GM12878 (cell line): ENCODE measurements around the gene BCAR3. TPM values are rescaled to one million over a fixed set of nuclear protein-coding genes. Genes with fewer than 3 reads are reported as not detected.

ENCODE experiments used
- ATAC-seq: fragments of 200-7000 bp; cut with Tn5 transposase; 3 replicates; pipeline ENCODE4 v1.9.1; 2020; ENCODE audit warnings: mild to moderate bottlenecking, moderate library complexity
- BruUV-seq: library from RNA; stranded (reverse); fragments of 400-500 nt; replicated peaks from 2 replicates; lab custom pipeline; 2021; lab: Mats Ljungman, UMichigan
- CTCF ChIA-PET: fragments of 300-600 bp; sonication (Branson Sonifier 250); formaldehyde crosslinking; extraction: SDS; loops from one replicate; lab custom pipeline; 2021; ENCODE audit warnings: inconsistent platforms; lab: Yijun Ruan, JAX
- POLR2A ChIA-PET: fragments of 350-600 bp; formaldehyde crosslinking; extraction: SDS; loops from one replicate; lab custom pipeline; 2021; ENCODE audit warnings: inconsistent platforms; lab: Charles Lee
- RAD21 ChIA-PET: fragments of 300-600 bp; sonication (Branson Sonifier 250); formaldehyde crosslinking; loops from one replicate; lab custom pipeline; 2023; ENCODE audit warnings: antibody characterized with exemption; ENCODE audit not compliant: unreplicated experiment; lab: Charles Lee
- SMC1A ChIA-PET: fragments of 300-600 bp; sonication (Branson Sonifier 250); formaldehyde crosslinking; loops from one replicate; lab custom pipeline; 2023; ENCODE audit not compliant: unreplicated experiment, uncharacterized antibody; lab: Charles Lee
- DNase-seq: peaks from one replicate; pipeline ENCODE4 v3.0.0-alpha.2; 2011; ENCODE audit warnings: low read depth, low spot score
- FAIRE-seq: peaks from 3 replicates; lab custom pipeline; 2011; peaks lifted over from hg19 to GRCh38; lab: Jason Lieb, UNC
- H2AFZ ChIP-seq: 2 replicates; pipeline ENCODE4 v1.6.0; 2011; ENCODE audit warnings: low read depth, low read length, control low read depth; ENCODE audit not compliant: control insufficient read depth
- H3K27ac ChIP-seq: 2 replicates; pipeline ENCODE4 v1.5.1; 2011; ENCODE audit warnings: control low read depth; ENCODE audit not compliant: control insufficient read depth, insufficient read depth
- H3K27me3 ChIP-seq, 2 experiments: replicated peaks in 1 of 2; 2 replicates each; pipeline versions ENCODE4 v1.6.0 to v1.6.1; 2011; ENCODE audit warnings: low read length in 1 of 2; ENCODE audit not compliant: control insufficient read depth in 2 of 2, insufficient read depth in 2 of 2
- H3K36me3 ChIP-seq, 2 experiments: 2 replicates each; pipeline ENCODE4 v1.5.1; 2011; ENCODE audit warnings: low read length in 1 of 2; ENCODE audit not compliant: control insufficient read depth in 2 of 2, insufficient read depth in 2 of 2
- H3K4me1 ChIP-seq: 2 replicates; pipeline ENCODE4 v1.6.1; 2011; ENCODE audit warnings: mild to moderate bottlenecking, low read length, moderate library complexity, mixed read lengths; ENCODE audit not compliant: control insufficient read depth, insufficient read depth
- H3K4me2 ChIP-seq: 2 replicates; pipeline ENCODE4 v1.6.0; 2011; ENCODE audit warnings: control low read depth; ENCODE audit not compliant: control insufficient read depth, insufficient read depth
- H3K4me3 ChIP-seq: fragments of 200-600 bp; sonication (generic); 2 replicates; pipeline ENCODE4 v1.5.1; 2016
- H3K79me2 ChIP-seq: 2 replicates; pipeline ENCODE4 v1.6.0; 2011; ENCODE audit warnings: low read length; ENCODE audit not compliant: control insufficient read depth, insufficient read depth
- H3K9ac ChIP-seq: 2 replicates; pipeline ENCODE4 v1.8.0; 2011; ENCODE audit warnings: low read length, control low read depth, mixed read lengths; ENCODE audit not compliant: control insufficient read depth, insufficient read depth
- H3K9me3 ChIP-seq: replicated peaks from 3 replicates; pipeline ENCODE4 v1.5.1; 2011; ENCODE audit warnings: mild to moderate bottlenecking, low read length; ENCODE audit not compliant: control insufficient read depth, insufficient read depth
- H4K20me1 ChIP-seq: 2 replicates; pipeline ENCODE4 v1.6.0; 2011; ENCODE audit not compliant: control insufficient read depth, insufficient read depth
- ATF2 ChIP-seq: IDR thresholded peaks from 2 replicates; pipeline ENCODE4 v1.6.1; 2012; ENCODE audit warnings: low read length, inconsistent platforms
- BACH1 ChIP-seq: fragments of 450-650 bp; IDR thresholded peaks from 2 replicates; pipeline ENCODE4 v1.6.1; 2017; ENCODE audit warnings: mild to moderate bottlenecking, borderline replicate concordance
- EP300 ChIP-seq, 2 experiments: fragments of 150-350 bp in 1 of 2; IDR thresholded peaks; 2 replicates each; pipeline ENCODE4 v1.6.1; 2011 to 2012; ENCODE audit warnings: low read depth in 2 of 2, low read length in 2 of 2, borderline replicate concordance in 1 of 2, improper control_type of control experiment in 1 of 2, inconsistent platforms in 1 of 2; ENCODE audit not compliant: control insufficient read depth in 1 of 2
- ESRRA ChIP-seq: IDR thresholded peaks from 2 replicates; pipeline ENCODE4 v1.6.1; 2012; ENCODE audit warnings: mild to moderate bottlenecking, low read length, improper control_type of control experiment
- ETV6 ChIP-seq, 2 experiments: fragments of 450-650 bp in 1 of 2; IDR thresholded peaks in 1 of 2; conservative IDR thresholded peaks in 1 of 2; 2 replicates each; pipeline ENCODE4 v1.6.1; 2014; ENCODE audit warnings: antibody characterized with exemption in 1 of 2, borderline replicate concordance in 1 of 2, low read depth in 1 of 2, mild to moderate bottlenecking in 1 of 2, moderate library complexity in 1 of 2
- FOXM1 ChIP-seq: IDR thresholded peaks from 2 replicates; pipeline ENCODE4 v1.6.1; 2012; ENCODE audit warnings: low read depth, mild to moderate bottlenecking, inconsistent platforms, low read length, moderate library complexity
- HCFC1 ChIP-seq: fragments of 150-350 bp; IDR thresholded peaks from 2 replicates; pipeline ENCODE4 v1.6.1; 2014; ENCODE audit warnings: low read length
- HDAC6 ChIP-seq: fragments of 200-600 bp; sonication (generic); IDR thresholded peaks from one replicate; pipeline ENCODE4 v1.8.0; 2017; ENCODE audit warnings: antibody characterized with exemption; ENCODE audit not compliant: unreplicated experiment
- JUNB ChIP-seq: IDR thresholded peaks from 2 replicates; pipeline ENCODE4 v1.6.1; 2016; ENCODE audit warnings: antibody characterized with exemption, mild to moderate bottlenecking
- MEF2A ChIP-seq: IDR thresholded peaks from 2 replicates; pipeline ENCODE4 v1.6.1; 2011; ENCODE audit warnings: low read depth, mild to moderate bottlenecking, low read length, moderate library complexity; ENCODE audit not compliant: insufficient read depth
- NBN ChIP-seq: fragments of 450-650 bp; IDR thresholded peaks from 2 replicates; pipeline ENCODE4 v1.6.1; 2016
- RUNX3 ChIP-seq: IDR thresholded peaks from 2 replicates; pipeline ENCODE4 v1.6.1; 2012; ENCODE audit warnings: low read length, inconsistent platforms
- SMAD1 ChIP-seq: fragments of 450-650 bp; IDR thresholded peaks from 2 replicates; pipeline ENCODE4 v1.6.1; 2018; ENCODE audit warnings: mild to moderate bottlenecking, low read depth; ENCODE audit not compliant: partially characterized antibody
- SPI1 ChIP-seq: IDR thresholded peaks from 2 replicates; pipeline ENCODE4 v1.6.1; 2011; ENCODE audit warnings: low read depth, mild to moderate bottlenecking, low read length, moderate library complexity, borderline replicate concordance; ENCODE audit not compliant: insufficient read depth
- ZNF384 ChIP-seq: IDR thresholded peaks from 2 replicates; pipeline ENCODE4 v1.6.1; 2012; ENCODE audit warnings: low read depth, mild to moderate bottlenecking, low read length, improper control_type of control experiment, borderline replicate concordance
- WGBS: methylation state at CpG from one replicate; pipeline ENCODE4 v1.1.6; 2016; ENCODE audit warnings: low lambda C conversion rate; ENCODE audit not compliant: insufficient replicate concordance, insufficient coverage; ENCODE audit errors: missing lambda C conversion rate; 5-methylcytosine and 5-hydroxymethylcytosine counted together
- in situ Hi-C: fragments of 300-500 bp; cut with MboI; formaldehyde crosslinking; loops from 9 replicates; pipeline ENCODE4 v1.14.3; 2018; ENCODE audit warnings: mixed read lengths
- intact Hi-C: fragments of 100-400 bp; cut with micrococcal nuclease; formaldehyde crosslinking; loops from one replicate; pipeline ENCODE4 v1.14.2; 2022; ENCODE audit not compliant: unreplicated experiment
- polyA plus RNA-seq, 11 experiments: library from polyadenylated mRNA; depleted of rRNA in 4 of 11; unstranded in 6 of 11; stranded (reverse) in 5 of 11; fragments of >200 nt; fragmentation: Nextera tagmentation in 4 of 11; fragmentation: Illumina TruSeq in 1 of 11; extraction: Ambion mirVana in 4 of 11; extraction: Trizol in 1 of 11; gene quantifications; 1 replicate in 1 of 11; 2 replicates in 10 of 11; pipeline versions ENCODE4 v1.2.1 to v1.2.3, GENCODE V29; 2011 to 2016; ENCODE audit warnings: inconsistent platforms in 2 of 11, missing spikeins in 2 of 11, low read depth in 1 of 11
- total RNA-seq, 4 experiments: library from RNA; depleted of rRNA in 3 of 4; stranded (reverse); fragments of >200 nt in 3 of 4; fragmentation: Illumina TruSeq in 1 of 4; extraction: Trizol in 1 of 4; gene quantifications; 2 replicates each; pipeline versions ENCODE4 v1.2.1 to v1.2.3, GENCODE V29; 2013 to 2021
- TF ChIP-seq, protein P1 (sequence below): IDR thresholded peaks from 2 replicates; pipeline ENCODE4 v1.6.1; 2012; ENCODE audit warnings: low read depth, low read length, improper control_type of control experiment
- TF ChIP-seq, protein P2 (sequence below): fragments of 450-650 bp; IDR thresholded peaks from 2 replicates; pipeline ENCODE4 v1.6.1; 2017; ENCODE audit warnings: mild to moderate bottlenecking, low read depth, inconsistent platforms; ENCODE audit not compliant: poor library complexity, severe bottlenecking

BCAR3 gene
- total and polyA plus RNA-seq, 10 of the 15 experiments (the other 5 are each of a cell fraction or from before 2014, with no cell fraction given) = 1.3 to 6.6 (median 1.8) TPM

DNA sequence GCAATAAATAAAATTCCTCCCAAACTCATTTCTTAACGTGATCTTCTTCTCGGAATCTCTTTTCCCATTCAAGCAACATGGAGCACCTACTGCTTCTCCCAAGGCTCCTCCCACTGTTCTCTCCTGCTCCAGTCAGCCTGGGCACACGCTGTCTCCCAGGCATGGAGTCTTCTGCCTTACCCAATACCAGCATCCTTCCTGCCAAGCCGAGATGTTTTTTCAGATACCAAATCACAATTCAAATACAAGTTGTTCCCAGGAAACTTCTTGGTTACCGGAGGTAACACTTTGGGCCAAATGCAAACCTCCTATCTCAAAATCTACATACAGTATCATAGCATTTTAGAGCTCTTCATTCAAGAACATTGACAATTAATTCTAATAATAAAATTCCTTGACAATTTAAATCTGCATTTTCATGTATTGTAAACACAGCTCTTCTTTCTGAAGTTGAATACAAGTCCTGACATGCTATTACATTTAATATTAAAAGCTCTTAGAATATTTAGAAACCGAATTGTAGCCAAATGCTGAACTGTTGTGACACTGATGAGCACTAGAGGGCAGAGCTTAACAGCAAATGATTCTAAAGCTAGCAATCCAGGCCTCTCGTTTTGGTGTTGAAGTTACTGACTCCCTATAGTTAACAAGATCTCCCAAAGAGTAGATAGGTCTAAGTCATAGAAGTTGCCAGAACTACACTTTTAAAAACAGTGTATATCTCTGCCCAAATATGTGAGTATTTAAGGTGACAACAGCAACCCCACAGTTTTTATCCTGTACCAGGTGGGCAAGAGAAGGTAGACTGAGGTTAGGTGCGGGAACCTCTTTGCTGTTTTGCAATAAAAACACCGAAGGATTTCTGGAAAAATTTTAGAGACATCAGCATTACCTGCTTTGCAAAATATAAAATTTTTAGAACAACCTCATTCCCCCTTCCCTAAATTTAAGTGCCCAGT is 52.3 kb downstream of the BCAR3 start (continued):
- TF ChIP-seq FOXM1 = peak; percentile 22; the same call in 1 of the 2 replicates
- no peak for TF ChIP-seq MEF2A
- no peak for TF ChIP-seq HCFC1
- TF ChIP-seq, all 136 proteins: peak for 5

GRCh38 chr1:93628681-93629080 is 53.0 kb downstream of the BCAR3 start:
- ChIA-PET CTCF (interaction anchor here (0.7 to 13.7 kb wide), 66 partner anchors 8 to 835 kb away, joined by 3 to 555 read pairs (median 5); partner anchors contain the start of genes BCAR3 and FNBP1L), SMC1A (interaction anchor here (0.6 to 18.3 kb wide), 47 partner anchors 9 to 549 kb away, joined by 3 to 505 read pairs (median 6); no protein-coding TSS in a partner anchor), POLR2A (interaction anchor here (1.0 to 1.9 kb wide), 5 partner anchors 185 to 215 kb away, joined by 3 to 14 read pairs (median 4); no protein-coding TSS in a partner anchor), RAD21 (interaction anchor here (0.7 to 13.7 kb wide), 40 partner anchors 8 to 548 kb away, joined by 3 to 483 read pairs (median 6); partner anchors contain the start of gene BCAR3)
- Histone ChIP-seq H3K27me3 (no peaks in the 10 kb centered on the region), H3K4me3 (no peak overlapping the region), H3K9me3 (no peaks in the 10 kb centered on the region), H3K4me2 (no peak overlapping the region), H4K20me1 (no peaks in the 10 kb centered on the region), H2AFZ (no peak overlapping the region), H3K9ac (no peak overlapping the region), H3K79me2 (no peaks in the 10 kb centered on the region), H3K27ac (no peak overlapping the region), H3K4me1 (no peaks in the 10 kb centered on the region), H3K36me3 (no peaks in the 10 kb centered on the region)
- intact Hi-C loops = loop anchor here (1.0 to 2.0 kb wide), 3 partner anchors 186 to 324 kb away; no protein-coding TSS in a partner anchor
- in situ Hi-C loops = loop anchor here (5.0 to 10.0 kb wide), 3 partner anchors 189 to 324 kb away; no protein-coding TSS in a partner anchor
- DNase-seq (no peak), ATAC-seq (no peak), FAIRE-seq (no peak)
- 79% methylated on average over 3 of the region's 3 CpGs for WGBS
- BruUV-seq = no TSS peak
- TF ChIP-seq ETV6 (conservative IDR thresholded peaks at IDR 0.05 in 1 of 2, IDR thresholded peaks at IDR 0.05 in 1 of 2; ENCODE audit: borderline replicate concordance in 1 of 2, low read depth in 1 of 2) (no peak), JUNB (no peak), RUNX3 (no peak), HDAC6 (no peak), BACH1 (no peak), EP300 (IDR thresholded peaks at IDR 0.05; ENCODE audit: borderline replicate concordance in 1 of 2, control insufficient read depth in 1 of 2, low read depth in 2 of 2, low read length in 2 of 2) (no peak), SMAD1 (no peak), ATF2 (no peak), NBN (no peak), ZNF384 (no peak), ESRRA (no peak), SPI1 (no peak)
- TF ChIP-seq, protein P1, sequence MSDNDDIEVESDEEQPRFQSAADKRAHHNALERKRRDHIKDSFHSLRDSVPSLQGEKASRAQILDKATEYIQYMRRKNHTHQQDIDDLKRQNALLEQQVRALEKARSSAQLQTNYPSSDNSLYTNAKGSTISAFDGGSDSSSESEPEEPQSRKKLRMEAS = no peak
- TF ChIP-seq, protein P2, sequence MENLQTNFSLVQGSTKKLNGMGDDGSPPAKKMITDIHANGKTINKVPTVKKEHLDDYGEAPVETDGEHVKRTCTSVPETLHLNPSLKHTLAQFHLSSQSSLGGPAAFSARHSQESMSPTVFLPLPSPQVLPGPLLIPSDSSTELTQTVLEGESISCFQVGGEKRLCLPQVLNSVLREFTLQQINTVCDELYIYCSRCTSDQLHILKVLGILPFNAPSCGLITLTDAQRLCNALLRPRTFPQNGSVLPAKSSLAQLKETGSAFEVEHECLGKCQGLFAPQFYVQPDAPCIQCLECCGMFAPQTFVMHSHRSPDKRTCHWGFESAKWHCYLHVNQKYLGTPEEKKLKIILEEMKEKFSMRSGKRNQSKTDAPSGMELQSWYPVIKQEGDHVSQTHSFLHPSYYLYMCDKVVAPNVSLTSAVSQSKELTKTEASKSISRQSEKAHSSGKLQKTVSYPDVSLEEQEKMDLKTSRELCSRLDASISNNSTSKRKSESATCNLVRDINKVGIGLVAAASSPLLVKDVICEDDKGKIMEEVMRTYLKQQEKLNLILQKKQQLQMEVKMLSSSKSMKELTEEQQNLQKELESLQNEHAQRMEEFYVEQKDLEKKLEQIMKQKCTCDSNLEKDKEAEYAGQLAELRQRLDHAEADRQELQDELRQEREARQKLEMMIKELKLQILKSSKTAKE = no peak
